Urothelium cell line (cell line): ENCODE measurements around the gene CSN3.
A peak's percentile ranks its signal among the peaks of the same experiment; 100 is the strongest.
"Not testable (repeated sequence)": the region's sequence is repeated elsewhere in the genome, so short reads cannot be mapped to it uniquely, and the experiment has no call there.

Experiments
- DNase-seq: peaks from one replicate; pipeline ENCODE4 v3.0.0; 2011; ENCODE audit warnings: low spot score, mixed read lengths
- FAIRE-seq: peaks from 2 replicates; lab custom pipeline; 2011; peaks lifted over from hg19 to GRCh38; lab: Jason Lieb, UNC

Gene CSN3

GRCh38 chr4:70242297-70242696 is at the start of gene CSN3:
Gene CSN3 (plus strand): TSS chr4:70242597. CDS start chr4:70244820, 2,223 bp downstream.
- DNase-seq, FAIRE-seq: not testable (repeated sequence)

- no peak for FAIRE-seq
- no peak for DNase-seq
These were observed 49.5 kb upstream of the CSN3 start for GRCh38 chr4:70192895-70193294.

- FAIRE-seq (no peak), DNase-seq (no peak)
These were observed 47.0 kb upstream of the CSN3 start, which contains the start of gene ODAM for GRCh38 chr4:70195425-70195824. Gene ODAM (plus strand): TSS chr4:70195725. CDS start chr4:70196544, 819 bp downstream.

- FAIRE-seq (no peak), DNase-seq (no peak)
These were observed 45.5 kb upstream of the CSN3 start for GRCh38 chr4:70196857-70197256.

- DNase-seq (no peak), FAIRE-seq (no peak)
These were observed 44.6 kb upstream of the CSN3 start for GRCh38 chr4:70197842-70198241.

- no peak for DNase-seq
- FAIRE-seq = no peak
These were observed 38.8 kb upstream of the CSN3 start for GRCh38 chr4:70203601-70204000.

- not testable (repeated sequence) for FAIRE-seq
These were observed 29.6 kb upstream of the CSN3 start for GRCh38 chr4:70212752-70213151.

GRCh38 chr4:70216109-70216508 is 26.3 kb upstream of the CSN3 start:
- not testable (repeated sequence) for FAIRE-seq, DNase-seq

More at GRCh38 chr4:70212752-70213151, 29.6 kb upstream of the CSN3 start:
- not testable (repeated sequence) for DNase-seq

GRCh38 chr4:70216550-70216949 is 25.8 kb upstream of the CSN3 start:
- not testable (repeated sequence) for FAIRE-seq, DNase-seq

GRCh38 chr4:70221389-70221788 is 21.0 kb upstream of the CSN3 start:
- not testable (repeated sequence) for DNase-seq, FAIRE-seq

- not testable (repeated sequence) for DNase-seq, FAIRE-seq
These were observed 20.6 kb upstream of the CSN3 start for GRCh38 chr4:70221818-70222217.

GRCh38 chr4:70225824-70226223 is 16.6 kb upstream of the CSN3 start, which contains the start of gene FDCSP:
Gene FDCSP (plus strand): TSS chr4:70226124. CDS start chr4:70231195, 5,071 bp downstream.
- no peak for FAIRE-seq

GRCh38 chr4:70236125-70236524 is 6.3 kb upstream of the CSN3 start:
- DNase-seq = no peak
- FAIRE-seq = no peak

More at GRCh38 chr4:70225824-70226223, 16.6 kb upstream of the CSN3 start, which contains the start of gene FDCSP:
- no peak for DNase-seq

GRCh38 chr4:70239131-70239883 is 3.1 kb upstream of the CSN3 start:
- DNase-seq (no peak), FAIRE-seq (no peak)

GRCh38 chr4:70239884-70240591 is 2.4 kb upstream of the CSN3 start:
- DNase-seq (no peak), FAIRE-seq (peak; percentile 13)

- no peak for DNase-seq
- no peak for FAIRE-seq
These were observed 694 bp downstream of the CSN3 start for GRCh38 chr4:70243091-70243490.

GRCh38 chr4:70251250-70251944 is 9.0 kb downstream of the CSN3 start:
- no peak for DNase-seq

GRCh38 chr4:70251945-70252277 is 9.5 kb downstream of the CSN3 start:
- FAIRE-seq (no peak), DNase-seq (no peak)

More at GRCh38 chr4:70251250-70251944, 9.0 kb downstream of the CSN3 start:
- FAIRE-seq = no peak

GRCh38 chr4:70269674-70270073 is 27.3 kb downstream of the CSN3 start:
- DNase-seq (no peak), FAIRE-seq (no peak)

- DNase-seq (no peak), FAIRE-seq (no peak)
These were observed 34.7 kb downstream of the CSN3 start for GRCh38 chr4:70277121-70277520.

- DNase-seq (no peak), FAIRE-seq (no peak)
These were observed 38.2 kb downstream of the CSN3 start for GRCh38 chr4:70280567-70280966.
